RCC 7860 (cell line): Measurements from ENCODE around the gene FGF3.

Experiments
- DNase-seq: peaks from one replicate; pipeline ENCODE4 v3.0.0-alpha.2; 2015; ENCODE audit warnings: low spot score
- FAIRE-seq: peaks from 2 replicates; lab custom pipeline; 2012; peaks lifted over from hg19 to GRCh38; lab: Jason Lieb, UNC

The FGF3 gene

DNA sequence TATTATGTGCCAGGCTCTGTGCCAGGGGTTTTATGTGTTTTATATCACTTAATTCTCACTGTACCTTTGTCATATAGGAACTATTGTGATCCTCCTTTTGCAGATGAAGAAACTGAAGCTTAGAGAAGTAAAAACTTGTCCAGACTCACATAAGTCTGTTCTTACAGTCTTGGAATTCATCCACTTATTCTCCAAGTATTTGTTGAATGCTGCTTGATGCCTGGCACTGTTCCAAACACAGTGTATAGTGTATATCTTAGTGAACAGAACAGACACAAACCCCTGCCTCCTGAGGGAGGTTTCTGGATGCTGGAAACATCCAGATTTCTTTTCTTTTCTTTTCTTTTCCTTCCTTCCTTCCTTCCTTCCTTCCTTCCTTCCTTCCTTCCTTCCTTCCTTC lies 29.0 kb upstream of the FGF3 start:
- no peak for FAIRE-seq
- no peak for DNase-seq

- no peak for DNase-seq
- FAIRE-seq, result no peak
These were observed 25.2 kb upstream of the FGF3 start for GRCh38 chr11:69844396-69844795.

GRCh38 chr11:69843529-69843921 lies 24.3 kb upstream of the FGF3 start:
- FAIRE-seq (no peak), DNase-seq (no peak)

- DNase-seq (no peak), FAIRE-seq (no peak)
These were observed 23.7 kb upstream of the FGF3 start for GRCh38 chr11:69842746-69843528.

- no peak for FAIRE-seq
- no peak for DNase-seq
These were observed 22.9 kb upstream of the FGF3 start for GRCh38 chr11:69841859-69842698.

DNA sequence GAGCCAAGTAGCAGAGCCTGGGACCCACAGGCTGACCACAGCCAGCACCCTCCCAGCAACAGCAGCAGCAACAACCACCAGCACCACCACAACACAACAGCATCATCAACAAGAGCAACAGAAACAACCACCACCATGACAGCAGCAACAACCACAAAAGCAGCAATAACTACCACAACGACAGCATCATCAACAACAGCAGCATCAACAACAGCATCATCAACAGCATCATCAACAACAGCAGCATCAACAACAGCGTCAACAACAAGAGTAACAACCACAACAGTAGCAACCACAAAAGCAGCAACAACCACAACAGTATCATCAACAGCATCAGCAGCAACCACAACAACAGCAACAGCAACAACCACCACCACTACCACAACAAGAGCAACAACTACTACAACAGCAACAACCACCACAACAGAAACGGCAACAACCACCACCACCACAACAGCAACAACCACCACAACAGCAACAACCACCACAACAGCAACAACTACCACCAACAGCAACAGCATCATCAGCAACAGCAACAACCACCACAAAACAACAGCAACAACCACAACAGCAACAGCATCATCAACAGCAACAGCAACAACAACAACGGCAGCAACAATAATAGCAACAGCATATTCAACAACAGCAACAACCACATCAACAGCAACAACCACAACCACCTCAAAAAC lies 22.1 kb upstream of the FGF3 start:
- FAIRE-seq, result no peak
- no peak for DNase-seq

DNA sequence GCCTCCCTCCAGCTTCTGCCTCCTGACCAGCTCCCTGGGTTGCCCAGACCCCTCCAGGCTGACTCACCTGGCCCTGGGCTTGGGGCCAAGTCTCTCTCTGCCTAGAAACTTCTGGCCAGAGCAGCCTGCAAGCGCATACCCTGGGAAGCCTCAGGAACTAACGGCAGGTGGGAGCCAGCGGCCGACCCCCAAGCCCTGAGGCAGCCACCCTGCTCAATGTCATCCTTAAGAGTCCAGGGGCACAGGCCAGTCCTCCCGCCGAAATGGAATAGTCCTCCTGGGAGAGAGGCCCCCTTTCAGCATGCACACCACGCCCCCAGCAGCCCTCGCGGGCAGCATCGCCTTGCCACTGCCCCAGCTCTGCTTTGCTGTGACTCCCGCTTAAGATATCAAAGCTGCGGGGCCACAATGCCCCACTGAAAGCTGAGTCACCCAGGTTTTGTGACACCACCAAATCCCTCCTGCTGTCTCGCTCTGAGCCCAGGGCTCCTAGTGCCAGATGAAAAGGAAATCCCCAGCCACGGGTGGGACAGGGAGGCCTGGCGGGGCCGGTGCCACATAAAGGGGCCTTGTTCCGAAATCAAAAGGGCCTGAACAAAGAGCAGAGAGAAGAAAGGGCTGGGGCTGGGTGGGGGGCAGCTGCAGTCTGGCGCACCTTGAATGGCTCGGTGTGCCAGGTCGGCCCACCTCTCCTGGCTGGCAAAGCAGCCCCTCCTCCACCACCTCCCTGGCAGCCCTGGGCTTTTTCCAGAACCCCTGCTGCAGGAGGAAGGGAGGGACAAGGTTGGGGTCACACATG lies 21.4 kb upstream of the FGF3 start:
- FAIRE-seq, result no peak
- peak; percentile 28 for DNase-seq

DNA sequence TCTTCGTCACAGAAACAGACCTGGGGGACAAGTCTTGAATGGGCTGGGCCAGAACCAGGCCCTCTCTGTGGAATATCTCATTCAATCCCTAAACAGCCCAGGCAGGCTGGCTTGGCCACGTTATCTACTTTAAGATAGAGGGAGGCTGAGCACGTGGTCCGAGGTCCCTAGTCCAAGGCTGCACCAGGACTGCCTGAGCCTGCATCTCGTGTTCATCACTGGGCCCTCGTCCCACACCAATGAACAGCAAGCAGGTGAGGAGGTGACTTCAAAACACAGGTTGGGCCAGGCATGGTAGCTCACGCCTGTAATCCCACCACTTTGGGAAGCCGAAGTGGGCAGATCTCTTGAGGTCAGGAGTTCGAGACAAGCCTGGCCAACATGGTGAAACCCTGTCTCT lies 20.3 kb upstream of the FGF3 start:
- DNase-seq, result no peak
- FAIRE-seq, result no peak

DNA sequence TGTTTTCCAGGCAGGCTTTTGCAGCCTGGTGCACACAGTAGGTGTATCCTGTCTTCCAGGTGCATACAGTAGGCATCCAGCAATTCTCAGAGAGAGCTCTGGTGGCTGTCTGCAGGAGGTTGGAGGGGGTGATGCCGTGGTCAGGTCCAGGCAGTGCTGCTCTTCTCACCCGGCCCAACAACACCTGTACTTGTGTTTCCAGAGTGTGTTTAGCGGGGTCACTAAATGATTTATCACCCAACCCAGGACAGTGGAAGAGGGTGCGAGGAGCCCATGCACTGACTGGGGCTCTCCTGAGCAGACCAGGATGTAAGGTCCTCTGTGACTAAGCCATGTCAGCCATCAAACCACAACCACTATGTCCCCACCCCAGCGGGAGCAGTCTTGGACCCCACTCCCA lies 18.6 kb upstream of the FGF3 start:
- DNase-seq (no peak), FAIRE-seq (no peak)

- FAIRE-seq, result no peak
- DNase-seq, result no peak
These were observed 17.2 kb upstream of the FGF3 start for GRCh38 chr11:69836401-69836800.

- FAIRE-seq, result no peak
- DNase-seq, result no peak
These were observed 15.9 kb upstream of the FGF3 start for GRCh38 chr11:69834811-69835800.

- FAIRE-seq (no peak), DNase-seq (no peak)
These were observed 15.0 kb upstream of the FGF3 start for GRCh38 chr11:69834251-69834650.

DNA sequence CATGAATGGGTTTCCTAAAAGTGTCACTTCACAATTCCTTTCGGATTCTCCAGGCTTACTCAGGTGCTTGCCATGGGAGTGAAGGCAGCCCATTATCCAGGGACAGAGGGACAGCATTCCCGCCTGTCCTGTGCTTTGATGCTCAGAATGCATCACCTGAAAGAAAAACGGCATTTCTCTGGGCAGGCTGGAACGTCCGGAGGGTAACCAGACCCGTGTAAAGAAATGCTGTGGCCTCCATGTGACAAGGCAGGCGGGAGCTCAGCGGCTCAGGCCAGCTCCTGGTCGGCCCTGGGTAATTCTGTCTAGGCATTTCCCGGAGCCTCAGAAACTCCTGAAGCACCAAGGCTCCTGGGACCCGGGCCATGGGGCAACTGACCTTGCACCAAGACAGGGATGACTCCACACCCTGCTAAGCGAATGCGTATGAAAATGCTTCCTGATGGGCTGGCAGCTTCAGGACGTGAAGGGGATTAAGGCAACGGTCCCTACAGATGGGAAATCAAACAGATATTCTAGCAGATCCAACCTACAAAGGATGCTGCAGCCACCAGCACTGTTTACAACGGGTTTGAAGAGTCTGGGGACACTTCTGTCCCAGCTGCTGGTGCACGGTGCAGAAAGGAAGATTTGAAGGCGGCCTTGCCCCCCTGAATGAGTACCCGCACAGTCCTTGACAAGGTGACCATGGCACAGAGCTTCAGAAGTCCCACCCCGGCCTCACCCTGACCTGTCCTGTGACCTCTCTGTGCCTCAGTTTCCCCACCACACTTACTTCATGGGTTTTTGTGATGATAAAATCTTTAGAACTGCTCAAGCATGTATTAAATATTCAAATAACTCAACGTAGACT lies 13.6 kb upstream of the FGF3 start:
- DNase-seq, result no peak
- FAIRE-seq, result no peak

- no peak for FAIRE-seq
These were observed 12.8 kb upstream of the FGF3 start for GRCh38 chr11:69831985-69832384.

GRCh38 chr11:69830086-69830485 lies 10.9 kb upstream of the FGF3 start:
- FAIRE-seq, result no peak
- no peak for DNase-seq

More at GRCh38 chr11:69831985-69832384, 12.8 kb upstream of the FGF3 start:
- DNase-seq, result no peak

DNA sequence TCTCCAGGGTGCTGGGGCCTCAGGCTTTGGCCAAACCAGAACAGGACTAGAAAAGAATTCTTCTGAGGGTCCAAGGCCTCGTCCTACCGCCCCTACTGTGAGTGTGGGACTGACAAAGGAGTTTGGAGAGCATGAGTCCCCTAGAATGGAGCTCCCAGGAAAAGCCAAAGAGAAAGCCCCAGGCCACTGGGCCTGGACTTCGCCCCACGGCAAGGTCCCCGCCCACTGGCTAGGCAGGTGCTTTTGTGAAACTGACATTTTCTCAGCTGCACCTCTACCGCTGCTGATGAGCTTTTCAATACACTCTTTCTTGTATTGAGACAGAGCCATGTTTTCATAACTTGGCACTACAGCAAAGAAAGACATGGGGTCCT lies 9.7 kb upstream of the FGF3 start:
- DNase-seq, result no peak

DNA sequence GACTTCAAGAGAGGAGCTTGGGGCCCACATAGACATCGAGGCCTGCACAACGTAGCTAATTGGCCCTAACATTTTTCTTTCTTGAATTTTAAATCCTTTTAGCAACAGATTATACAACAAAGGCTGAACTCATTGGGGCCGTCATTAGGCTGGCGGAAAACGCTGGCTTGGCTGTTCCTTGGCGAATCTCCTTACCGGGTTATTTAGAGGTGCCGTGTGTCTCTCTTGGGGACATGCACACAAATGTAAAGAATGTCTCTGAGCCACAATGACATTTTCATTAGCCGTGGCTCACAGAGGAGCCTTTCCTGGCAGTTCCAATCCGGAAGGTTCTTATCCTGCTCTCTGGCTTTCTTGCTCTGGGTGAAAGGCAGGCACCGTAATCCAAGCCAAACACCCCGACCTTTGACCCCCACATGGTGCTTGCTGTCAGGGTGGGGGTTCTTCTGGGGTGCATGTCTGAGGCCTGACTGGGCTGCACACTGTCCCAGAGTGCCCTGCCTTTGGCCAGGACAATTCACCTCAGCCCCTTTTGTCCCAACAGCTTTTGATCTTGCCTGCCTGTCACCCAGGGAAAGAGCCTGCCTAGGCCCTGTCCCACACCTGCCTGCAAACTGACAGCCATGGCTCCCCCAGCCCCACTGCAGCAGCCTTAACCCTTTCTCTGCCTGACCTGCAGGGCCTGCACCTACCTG lies 9.2 kb upstream of the FGF3 start:
- FAIRE-seq (no peak), DNase-seq (no peak)

More for the DNA sequence above, 9.7 kb upstream of the FGF3 start:
- FAIRE-seq, result no peak

- DNase-seq (no peak), FAIRE-seq (no peak)
These were observed 7.6 kb upstream of the FGF3 start for GRCh38 chr11:69826773-69827172.
